RWPE1 (cell line): Measurements from ENCODE around the gene C2CD2.
A peak's percentile ranks its signal among the peaks of the same experiment; 100 is the strongest.

ENCODE experiments used
- CTCF ChIA-PET: fragments of 350-600 bp; sonication (Branson Sonifier 250); formaldehyde crosslinking; extraction: SDS; loops from one replicate; lab custom pipeline; 2021; lab: Yijun Ruan, JAX
- POLR2A ChIA-PET: fragments of 400-600 bp; formaldehyde crosslinking; extraction: SDS; loops from one replicate; lab custom pipeline; 2020; ENCODE audit warnings: antibody characterized with exemption; ENCODE audit not compliant: low non-redundant PET; lab: Yijun Ruan, JAX
- DNase-seq: peaks from one replicate; pipeline ENCODE4 v3.0.0; 2012; ENCODE audit warnings: low spot score
- H3K27ac ChIP-seq: fragments of 450-650 bp; 2 replicates; pipeline ENCODE4 v1.5.1; 2017
- TF ChIP-seq, protein P1 (sequence below): fragments of 450-650 bp; conservative IDR thresholded peaks from 2 replicates; pipeline ENCODE4 v1.5.1; 2017; ENCODE audit warnings: low read depth, mild to moderate bottlenecking

Gene C2CD2

GRCh38 chr21:41953831-41954653, at the start of gene C2CD2:
Gene C2CD2 (minus strand): TSS chr21:41954018. CDS start chr21:41953648, 370 bp downstream.
- TF ChIP-seq, protein P1, sequence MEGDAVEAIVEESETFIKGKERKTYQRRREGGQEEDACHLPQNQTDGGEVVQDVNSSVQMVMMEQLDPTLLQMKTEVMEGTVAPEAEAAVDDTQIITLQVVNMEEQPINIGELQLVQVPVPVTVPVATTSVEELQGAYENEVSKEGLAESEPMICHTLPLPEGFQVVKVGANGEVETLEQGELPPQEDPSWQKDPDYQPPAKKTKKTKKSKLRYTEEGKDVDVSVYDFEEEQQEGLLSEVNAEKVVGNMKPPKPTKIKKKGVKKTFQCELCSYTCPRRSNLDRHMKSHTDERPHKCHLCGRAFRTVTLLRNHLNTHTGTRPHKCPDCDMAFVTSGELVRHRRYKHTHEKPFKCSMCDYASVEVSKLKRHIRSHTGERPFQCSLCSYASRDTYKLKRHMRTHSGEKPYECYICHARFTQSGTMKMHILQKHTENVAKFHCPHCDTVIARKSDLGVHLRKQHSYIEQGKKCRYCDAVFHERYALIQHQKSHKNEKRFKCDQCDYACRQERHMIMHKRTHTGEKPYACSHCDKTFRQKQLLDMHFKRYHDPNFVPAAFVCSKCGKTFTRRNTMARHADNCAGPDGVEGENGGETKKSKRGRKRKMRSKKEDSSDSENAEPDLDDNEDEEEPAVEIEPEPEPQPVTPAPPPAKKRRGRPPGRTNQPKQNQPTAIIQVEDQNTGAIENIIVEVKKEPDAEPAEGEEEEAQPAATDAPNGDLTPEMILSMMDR: no peak
- CTCF ChIA-PET: interaction anchor here (0.7 kb wide), 1 partner anchor 106 kb away, joined by 3 read pairs; no protein-coding TSS in a partner anchor
- DNase-seq: peak; percentile 68
- peak within 1 kb of the TSS; percentile 92 for H3K27ac ChIP-seq
- POLR2A ChIA-PET: no interaction called here

DNA sequence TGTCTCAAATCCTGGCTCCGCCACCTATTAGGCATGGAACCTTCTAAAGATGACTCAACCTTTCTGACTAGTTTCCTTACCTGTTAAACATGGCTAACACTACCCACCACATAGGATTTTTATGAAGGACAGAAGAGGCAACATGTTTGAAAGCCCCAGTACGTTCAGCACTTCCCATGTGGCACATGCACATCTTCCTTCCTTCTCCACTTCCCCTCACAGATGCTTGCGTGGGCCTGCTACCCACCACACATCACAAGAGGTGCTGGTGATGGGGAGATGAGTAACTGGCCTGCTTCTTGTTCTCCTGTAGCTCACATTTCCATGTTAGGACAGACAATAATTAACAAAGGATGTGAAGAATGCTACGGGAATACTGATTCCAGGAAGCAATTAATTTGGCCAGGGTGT, 49.2 kb upstream of the C2CD2 start:
- POLR2A ChIA-PET: no interaction called here
- no peak for DNase-seq
- TF ChIP-seq, protein P1: no peak
- peak overlapping the region; percentile 57; the same call in 1 of the 2 replicates for H3K27ac ChIP-seq
- CTCF ChIA-PET: interaction anchor here (0.7 kb wide), 1 partner anchor 178 kb away, joined by 3 read pairs; no protein-coding TSS in a partner anchor

GRCh38 chr21:42002421-42002958, 48.7 kb upstream of the C2CD2 start:
- peak overlapping the region; percentile 57; the same call in 1 of the 2 replicates for H3K27ac ChIP-seq
- POLR2A ChIA-PET: no interaction called here
- TF ChIP-seq, protein P1: no peak
- CTCF ChIA-PET: interaction anchor here (0.7 kb wide), 1 partner anchor 177 kb away, joined by 3 read pairs; no protein-coding TSS in a partner anchor
- peak; percentile 52 for DNase-seq

DNA sequence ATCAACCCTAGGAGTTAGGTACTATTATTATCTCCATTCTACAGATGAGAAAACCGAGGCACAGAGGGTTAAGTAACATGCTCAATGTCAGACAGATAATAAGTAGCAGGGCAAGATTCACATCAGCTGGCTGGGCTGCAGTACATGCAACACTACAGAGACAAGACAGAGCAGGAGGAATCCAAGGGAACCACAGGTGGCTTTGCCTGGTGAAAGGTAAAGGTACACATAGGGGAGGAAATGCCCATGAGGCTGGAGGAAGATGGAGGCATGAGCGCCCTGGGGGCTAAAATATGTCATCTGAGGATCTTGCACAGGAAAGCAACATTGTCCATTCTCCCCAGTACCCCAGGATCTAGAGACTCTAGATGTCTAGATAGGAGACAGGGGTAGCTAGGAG, 48.0 kb upstream of the C2CD2 start:
- POLR2A ChIA-PET: no interaction called here
- no peak overlapping the region for H3K27ac ChIP-seq
- DNase-seq: no peak
- CTCF ChIA-PET: no interaction called here
- TF ChIP-seq, protein P1: no peak

GRCh38 chr21:42000908-42001307, 47.1 kb upstream of the C2CD2 start:
- CTCF ChIA-PET: no interaction called here
- no peak for DNase-seq
- POLR2A ChIA-PET: no interaction called here
- TF ChIP-seq, protein P1: no peak
- H3K27ac ChIP-seq: no peak overlapping the region

DNA sequence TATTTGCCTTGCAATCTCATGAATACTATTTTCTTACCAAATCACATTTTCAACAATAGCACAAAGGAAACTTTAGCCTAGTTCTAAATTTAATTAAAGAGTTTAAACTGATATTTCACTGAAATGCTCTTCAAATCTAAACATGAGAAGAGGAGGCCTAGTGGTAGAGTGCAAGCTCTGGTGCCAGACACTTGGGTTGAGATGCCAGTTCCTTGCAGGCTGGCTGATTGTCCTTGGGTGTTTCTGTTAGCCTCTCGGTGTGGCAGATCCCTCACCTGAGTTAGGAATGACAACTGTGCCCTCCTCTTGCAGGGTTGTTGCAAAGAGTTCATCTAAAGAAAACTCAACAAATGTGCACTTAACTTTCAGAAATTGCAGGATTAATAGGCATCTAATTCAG, 43.8 kb upstream of the C2CD2 start:
- ChIA-PET POLR2A (no interaction called here), CTCF (no interaction called here)
- no peak overlapping the region for H3K27ac ChIP-seq

More for the DNA sequence above, 43.8 kb upstream of the C2CD2 start:
- TF ChIP-seq, protein P1: no peak
- no peak for DNase-seq
